HCT116 (cell line): ENCODE data around the gene KNOP1. TPM values are rescaled to one million over a fixed set of nuclear protein-coding genes. Genes with fewer than 3 reads are reported as not detected.

Experiments used
- ATAC-seq: fragments of 200-7000 bp; cut with Tn5 transposase; 2 replicates; pipeline ENCODE4 v1.9.1; 2020; ENCODE audit warnings: mild to moderate bottlenecking, moderate library complexity
- BruUV-seq: library from RNA; stranded (reverse); fragments of 400-500 nt; replicated peaks from 2 replicates; lab custom pipeline; 2021; lab: Mats Ljungman, UMichigan
- CTCF ChIA-PET: fragments of 300-600 bp; sonication (Branson Sonifier 250); formaldehyde crosslinking; loops from one replicate; lab custom pipeline; 2021; ENCODE audit warnings: antibody characterized with exemption; lab: Charles Lee
- POLR2A ChIA-PET: fragments of 300-600, 350-600 bp; sonication (Branson Sonifier 250); formaldehyde crosslinking; loops from one replicate; lab custom pipeline; 2021; ENCODE audit warnings: antibody characterized with exemption; lab: Charles Lee
- RAD21 ChIA-PET, 2 experiments: fragments of 300-600 bp; sonication (Branson Sonifier 250); formaldehyde crosslinking; loops; one replicate each; lab custom pipeline; 2023; ENCODE audit warnings: low total read pairs in 2 of 2; ENCODE audit not compliant: uncharacterized antibody in 2 of 2, unreplicated experiment in 2 of 2, low non-redundant PET in 1 of 2; lab: Charles Lee
- DNase-seq: peaks from one replicate; pipeline ENCODE4 v3.0.0-alpha.2; 2010; ENCODE audit warnings: low read depth, low spot score
- H2AFZ ChIP-seq: fragments of 200-600 bp; shearing (Covaris generic), sonication (generic); 2 replicates; pipeline ENCODE4 v1.6.1; 2017; ENCODE audit warnings: low read depth, mixed run types, mixed read lengths, antibody characterized with exemption, low read length; ENCODE audit not compliant: poor library complexity, severe bottlenecking
- H3K27ac ChIP-seq: 2 replicates; pipeline ENCODE4 v1.5.1; 2012; ENCODE audit warnings: low read depth, low read length
- H3K27me3 ChIP-seq: fragments of 200-600 bp; sonication (generic); 2 replicates; pipeline ENCODE4 v1.6.1; 2016; ENCODE audit warnings: mixed run types, low read length, mixed read lengths; ENCODE audit not compliant: insufficient read depth
- H3K36me3 ChIP-seq, 2 experiments: fragments of 200-500 bp in 1 of 2; fragments of 200-600 bp in 1 of 2; sonication (Bioruptor generic) in 1 of 2; sonication (generic) in 1 of 2; 2 replicates each; pipeline versions ENCODE4 v1.5.1 to v1.6.1; 2014 to 2016; ENCODE audit warnings: low read length in 2 of 2, inconsistent platforms in 1 of 2, mixed read lengths in 1 of 2, mixed run types in 1 of 2; ENCODE audit not compliant: insufficient read depth in 2 of 2, control insufficient read depth in 1 of 2
- H3K4me1 ChIP-seq, 2 experiments: fragments of 200-600 bp in 1 of 2; sonication (generic) in 1 of 2; 2 replicates each; pipeline versions ENCODE4 v1.5.1 to v1.6.1; 2012 to 2017; ENCODE audit warnings: low read length in 2 of 2, inconsistent platforms in 1 of 2, mild to moderate bottlenecking in 1 of 2, mixed read lengths in 1 of 2, mixed run types in 1 of 2, moderate library complexity in 1 of 2; ENCODE audit not compliant: insufficient read depth in 2 of 2, control insufficient read depth in 1 of 2
- H3K4me2 ChIP-seq: fragments of 200-600 bp; sonication (generic); 2 replicates; pipeline ENCODE4 v1.6.1; 2017; ENCODE audit warnings: mixed run types, low read length, mixed read lengths
- H3K4me3 ChIP-seq, 2 experiments: fragments of 200-600 bp in 1 of 2; sonication (generic) in 1 of 2; replicated peaks in 1 of 2; 2 replicates each; pipeline ENCODE4 v1.5.1; 2011 to 2016; ENCODE audit warnings: low read length in 2 of 2, control low read depth in 1 of 2, low read depth in 1 of 2, mild to moderate bottlenecking in 1 of 2, mixed read lengths in 1 of 2, mixed run types in 1 of 2
- H3K79me2 ChIP-seq: fragments of 200-600 bp; sonication (generic); 2 replicates; pipeline ENCODE4 v1.6.1; 2017; ENCODE audit warnings: mild to moderate bottlenecking, mixed run types, low read length, moderate library complexity, mixed read lengths; ENCODE audit not compliant: insufficient read depth
- H3K9ac ChIP-seq: fragments of 200-600 bp; sonication (generic); 2 replicates; pipeline ENCODE4 v1.6.1; 2016; ENCODE audit warnings: low read length, mixed read lengths
- H3K9me2 ChIP-seq: fragments of 200-600 bp; sonication (generic), shearing (Covaris generic); 2 replicates; pipeline ENCODE4 v1.6.1; 2017; ENCODE audit warnings: mixed run types, mild to moderate bottlenecking, moderate library complexity; ENCODE audit not compliant: insufficient read depth
- H3K9me3 ChIP-seq, 2 experiments: fragments of 200-500 bp in 1 of 2; fragments of 200-600 bp in 1 of 2; sonication (Bioruptor generic) in 1 of 2; sonication (generic) in 1 of 2; 2 replicates each; pipeline ENCODE4 v1.6.1; 2014 to 2017; ENCODE audit warnings: low read length in 2 of 2, mixed read lengths in 2 of 2, inconsistent platforms in 1 of 2, low read depth in 1 of 2, mild to moderate bottlenecking in 1 of 2, mixed run types in 1 of 2, moderate library complexity in 1 of 2; ENCODE audit not compliant: control insufficient read depth in 1 of 2, insufficient read depth in 1 of 2
- H4K20me1 ChIP-seq: fragments of 200-600 bp; sonication (generic), shearing (Covaris generic); 2 replicates; pipeline ENCODE4 v1.6.1; 2017; ENCODE audit warnings: mixed run types, mild to moderate bottlenecking, moderate library complexity; ENCODE audit not compliant: insufficient read depth
- CBX3 ChIP-seq: IDR thresholded peaks from 2 replicates; pipeline ENCODE4 v1.6.1; 2012; ENCODE audit warnings: low read depth
- ELF1 ChIP-seq: IDR thresholded peaks from 2 replicates; pipeline ENCODE4 v1.6.1; 2012; ENCODE audit warnings: low read depth, borderline replicate concordance
- EZH2phosphoT487 ChIP-seq: fragments of 200-600 bp; IDR thresholded peaks from 2 replicates; pipeline ENCODE4 v1.6.1; 2018; ENCODE audit warnings: antibody characterized with exemption, borderline replicate concordance
- FOSL1 ChIP-seq: IDR thresholded peaks from 2 replicates; pipeline ENCODE4 v1.6.1; 2012; ENCODE audit warnings: low read depth
- JUND ChIP-seq: IDR thresholded peaks from 2 replicates; pipeline ENCODE4 v1.6.1; 2012
- POLR2AphosphoS5 ChIP-seq: IDR thresholded peaks from 2 replicates; pipeline ENCODE4 v1.6.1; 2011; ENCODE audit warnings: mild to moderate bottlenecking, low read depth, low read length, moderate library complexity
- SRF ChIP-seq: IDR thresholded peaks from 2 replicates; pipeline ENCODE4 v1.6.1; 2012; ENCODE audit warnings: low read depth
- YY1 ChIP-seq: IDR thresholded peaks from 2 replicates; pipeline ENCODE4 v1.6.1; 2011; ENCODE audit warnings: low read length, low read depth, moderate library complexity, mild to moderate bottlenecking; ENCODE audit not compliant: insufficient replicate concordance; ENCODE audit errors: extremely low read depth
- ZFX ChIP-seq: fragments of 450-650 bp; IDR thresholded peaks from 2 replicates; pipeline ENCODE4 v1.6.1; 2017
- intact Hi-C: fragments of 100-400 bp; cut with micrococcal nuclease; formaldehyde crosslinking; loops from 2 replicates; pipeline ENCODE4 v1.10.0; 2022
- total RNA-seq: library from RNA; stranded (reverse); gene quantifications from one replicate; pipeline ENCODE4 v1.2.1, GENCODE V29; 2021; ENCODE audit not compliant: unreplicated experiment
- TF ChIP-seq, protein P1 (sequence below): IDR thresholded peaks from 2 replicates; pipeline ENCODE4 v1.6.1; 2011; ENCODE audit warnings: mild to moderate bottlenecking, low read length, moderate library complexity; ENCODE audit not compliant: insufficient replicate concordance; ENCODE audit errors: extremely low read depth
- TF ChIP-seq, protein P2 (sequence below): IDR thresholded peaks from 2 replicates; pipeline ENCODE4 v1.6.1; 2012
- TF ChIP-seq, protein P3 (sequence below): IDR thresholded peaks from 2 replicates; pipeline ENCODE4 v1.6.1; 2012
- TF ChIP-seq, protein P4 (sequence below), 3 experiments: fragments of 200-600 bp in 1 of 3; sonication (generic) in 1 of 3; IDR thresholded peaks in 2 of 3; conservative IDR thresholded peaks in 1 of 3; 2 replicates each; pipeline ENCODE4 v1.5.1; 2012 to 2017; ENCODE audit warnings: low read depth in 2 of 3, low read length in 2 of 3, antibody characterized with exemption in 1 of 3, borderline replicate concordance in 1 of 3, control low read depth in 1 of 3, mild to moderate bottlenecking in 1 of 3, mixed read lengths in 1 of 3, mixed run types in 1 of 3, moderate library complexity in 1 of 3; ENCODE audit not compliant: insufficient read depth in 1 of 3

Gene KNOP1
- total RNA-seq, 1 experiment from 2014 or later: 34.6 TPM

DNA sequence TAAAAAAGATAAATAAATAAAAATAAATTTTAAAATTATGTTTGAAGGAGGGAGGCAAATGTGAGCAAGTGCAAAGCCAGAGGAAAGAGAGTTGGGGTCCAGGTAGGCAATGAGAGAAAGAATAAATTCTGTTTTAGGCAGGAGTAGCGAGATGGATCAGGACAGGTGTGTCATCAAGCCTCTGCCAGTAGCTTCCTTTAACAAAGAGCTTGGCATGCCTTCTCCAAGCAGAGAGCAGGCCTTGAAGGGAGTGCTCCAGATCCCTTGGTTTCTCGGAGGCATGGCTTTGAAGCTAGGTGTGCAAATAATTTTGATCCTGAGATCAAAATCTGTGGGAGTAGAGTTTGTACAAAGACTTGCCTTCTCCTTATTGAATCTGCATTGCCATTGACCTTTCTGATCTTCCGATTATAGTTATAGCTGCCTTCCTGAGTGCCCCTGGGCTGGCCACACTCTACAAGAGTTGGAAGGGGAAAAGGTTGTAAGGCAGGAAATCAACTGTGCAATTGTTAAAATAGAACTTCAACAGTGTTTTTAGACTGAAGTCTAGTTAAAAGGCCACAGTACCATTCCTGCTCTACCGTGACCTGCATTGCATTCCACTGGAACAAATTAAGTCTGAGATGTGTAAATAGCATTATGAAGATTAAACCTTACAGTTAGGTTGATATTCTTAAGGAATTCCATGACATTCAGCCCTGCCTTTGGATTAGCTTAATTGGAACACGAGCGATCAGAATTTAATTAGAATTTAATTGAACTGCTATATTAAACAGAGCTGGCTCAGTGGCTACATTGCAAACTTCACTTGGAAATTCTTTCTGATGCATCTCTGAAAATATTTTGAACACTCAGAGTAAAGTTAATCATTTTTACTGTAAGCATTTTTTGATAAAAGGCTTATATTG lies 33.7 kb upstream of the KNOP1 start:
- CTCF ChIA-PET: no interaction called here
- H3K27me3 ChIP-seq: no peaks in the 10 kb centered on the region
- no TSS peak for BruUV-seq
- no peaks in the 10 kb centered on the region for H3K36me3 ChIP-seq
- no peak for TF ChIP-seq JUND
- no peak for TF ChIP-seq ELF1
- no peak for TF ChIP-seq FOSL1
- TF ChIP-seq, protein P1, sequence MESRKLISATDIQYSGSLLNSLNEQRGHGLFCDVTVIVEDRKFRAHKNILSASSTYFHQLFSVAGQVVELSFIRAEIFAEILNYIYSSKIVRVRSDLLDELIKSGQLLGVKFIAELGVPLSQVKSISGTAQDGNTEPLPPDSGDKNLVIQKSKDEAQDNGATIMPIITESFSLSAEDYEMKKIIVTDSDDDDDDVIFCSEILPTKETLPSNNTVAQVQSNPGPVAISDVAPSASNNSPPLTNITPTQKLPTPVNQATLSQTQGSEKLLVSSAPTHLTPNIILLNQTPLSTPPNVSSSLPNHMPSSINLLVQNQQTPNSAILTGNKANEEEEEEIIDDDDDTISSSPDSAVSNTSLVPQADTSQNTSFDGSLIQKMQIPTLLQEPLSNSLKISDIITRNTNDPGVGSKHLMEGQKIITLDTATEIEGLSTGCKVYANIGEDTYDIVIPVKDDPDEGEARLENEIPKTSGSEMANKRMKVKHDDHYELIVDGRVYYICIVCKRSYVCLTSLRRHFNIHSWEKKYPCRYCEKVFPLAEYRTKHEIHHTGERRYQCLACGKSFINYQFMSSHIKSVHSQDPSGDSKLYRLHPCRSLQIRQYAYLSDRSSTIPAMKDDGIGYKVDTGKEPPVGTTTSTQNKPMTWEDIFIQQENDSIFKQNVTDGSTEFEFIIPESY: no peak
- TF ChIP-seq, protein P2, sequence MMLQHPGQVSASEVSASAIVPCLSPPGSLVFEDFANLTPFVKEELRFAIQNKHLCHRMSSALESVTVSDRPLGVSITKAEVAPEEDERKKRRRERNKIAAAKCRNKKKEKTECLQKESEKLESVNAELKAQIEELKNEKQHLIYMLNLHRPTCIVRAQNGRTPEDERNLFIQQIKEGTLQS: no peak
- no peak for TF ChIP-seq EZH2phosphoT487
- TF ChIP-seq, protein P3, sequence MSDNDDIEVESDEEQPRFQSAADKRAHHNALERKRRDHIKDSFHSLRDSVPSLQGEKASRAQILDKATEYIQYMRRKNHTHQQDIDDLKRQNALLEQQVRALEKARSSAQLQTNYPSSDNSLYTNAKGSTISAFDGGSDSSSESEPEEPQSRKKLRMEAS: no peak
- TF ChIP-seq ZFX: no peak
- TF ChIP-seq YY1: no peak
- no peak for TF ChIP-seq SRF
- TF ChIP-seq, protein P4, sequence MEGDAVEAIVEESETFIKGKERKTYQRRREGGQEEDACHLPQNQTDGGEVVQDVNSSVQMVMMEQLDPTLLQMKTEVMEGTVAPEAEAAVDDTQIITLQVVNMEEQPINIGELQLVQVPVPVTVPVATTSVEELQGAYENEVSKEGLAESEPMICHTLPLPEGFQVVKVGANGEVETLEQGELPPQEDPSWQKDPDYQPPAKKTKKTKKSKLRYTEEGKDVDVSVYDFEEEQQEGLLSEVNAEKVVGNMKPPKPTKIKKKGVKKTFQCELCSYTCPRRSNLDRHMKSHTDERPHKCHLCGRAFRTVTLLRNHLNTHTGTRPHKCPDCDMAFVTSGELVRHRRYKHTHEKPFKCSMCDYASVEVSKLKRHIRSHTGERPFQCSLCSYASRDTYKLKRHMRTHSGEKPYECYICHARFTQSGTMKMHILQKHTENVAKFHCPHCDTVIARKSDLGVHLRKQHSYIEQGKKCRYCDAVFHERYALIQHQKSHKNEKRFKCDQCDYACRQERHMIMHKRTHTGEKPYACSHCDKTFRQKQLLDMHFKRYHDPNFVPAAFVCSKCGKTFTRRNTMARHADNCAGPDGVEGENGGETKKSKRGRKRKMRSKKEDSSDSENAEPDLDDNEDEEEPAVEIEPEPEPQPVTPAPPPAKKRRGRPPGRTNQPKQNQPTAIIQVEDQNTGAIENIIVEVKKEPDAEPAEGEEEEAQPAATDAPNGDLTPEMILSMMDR (IDR thresholded peaks at IDR 0.05 in 2 of 3, conservative IDR thresholded peaks at IDR 0.05 in 1 of 3; ENCODE audit: borderline replicate concordance in 1 of 3, insufficient read depth in 1 of 3, low read depth in 2 of 3, low read length in 2 of 3): no peak
- TF ChIP-seq POLR2AphosphoS5: no peak
- no peak for TF ChIP-seq CBX3
- TF ChIP-seq, all 23 proteins: peak for 0
- Histone ChIP-seq H3K27ac (no peak overlapping the region), H4K20me1 (no peaks in the 10 kb centered on the region), H3K4me2 (no peak overlapping the region), H3K79me2 (no peaks in the 10 kb centered on the region), H3K4me1 (no peaks in the 10 kb centered on the region), H3K9me3 (no peaks in the 10 kb centered on the region), H3K4me3 (no peak overlapping the region), H3K9me2 (no peaks in the 10 kb centered on the region), H3K9ac (no peak overlapping the region), H2AFZ (no peak overlapping the region)
- intact Hi-C loops: no loop called here
- RAD21 ChIA-PET: no interaction called here
- POLR2A ChIA-PET: no interaction called here
- ATAC-seq (no peak), DNase-seq (no peak)
